CD4-positive, alpha-beta T cell treated with Interleukin-4 for 4 hours (primary cell): ENCODE results near the gene MAPK8IP2.
A peak's percentile ranks its signal among the peaks of the same experiment; 100 is the strongest.

Experiments used
- DNase-seq: peaks from one replicate; pipeline ENCODE4 v3.0.0-alpha.2; 2020

MAPK8IP2 gene

DNA sequence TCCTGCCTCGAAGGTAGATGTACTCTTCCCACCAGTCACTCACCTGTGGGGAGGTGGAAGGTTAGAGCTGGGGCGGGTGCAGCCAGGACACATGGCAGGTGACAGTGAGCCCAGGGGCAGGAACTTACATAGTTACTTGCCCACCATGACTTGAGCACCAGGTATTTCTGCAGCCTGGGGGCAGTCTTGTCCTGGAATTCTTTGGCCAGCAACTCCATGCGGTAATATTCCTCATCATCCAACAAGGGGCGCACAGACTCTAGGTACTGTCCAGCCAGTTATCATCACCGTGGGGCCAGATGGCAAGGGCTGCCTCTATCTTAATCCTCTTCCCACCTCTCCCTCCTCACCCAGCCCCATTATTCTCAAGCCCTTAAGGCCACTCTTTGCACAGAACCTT is 24.5 kb upstream of the MAPK8IP2 start:
- DNase-seq = no peak

DNA sequence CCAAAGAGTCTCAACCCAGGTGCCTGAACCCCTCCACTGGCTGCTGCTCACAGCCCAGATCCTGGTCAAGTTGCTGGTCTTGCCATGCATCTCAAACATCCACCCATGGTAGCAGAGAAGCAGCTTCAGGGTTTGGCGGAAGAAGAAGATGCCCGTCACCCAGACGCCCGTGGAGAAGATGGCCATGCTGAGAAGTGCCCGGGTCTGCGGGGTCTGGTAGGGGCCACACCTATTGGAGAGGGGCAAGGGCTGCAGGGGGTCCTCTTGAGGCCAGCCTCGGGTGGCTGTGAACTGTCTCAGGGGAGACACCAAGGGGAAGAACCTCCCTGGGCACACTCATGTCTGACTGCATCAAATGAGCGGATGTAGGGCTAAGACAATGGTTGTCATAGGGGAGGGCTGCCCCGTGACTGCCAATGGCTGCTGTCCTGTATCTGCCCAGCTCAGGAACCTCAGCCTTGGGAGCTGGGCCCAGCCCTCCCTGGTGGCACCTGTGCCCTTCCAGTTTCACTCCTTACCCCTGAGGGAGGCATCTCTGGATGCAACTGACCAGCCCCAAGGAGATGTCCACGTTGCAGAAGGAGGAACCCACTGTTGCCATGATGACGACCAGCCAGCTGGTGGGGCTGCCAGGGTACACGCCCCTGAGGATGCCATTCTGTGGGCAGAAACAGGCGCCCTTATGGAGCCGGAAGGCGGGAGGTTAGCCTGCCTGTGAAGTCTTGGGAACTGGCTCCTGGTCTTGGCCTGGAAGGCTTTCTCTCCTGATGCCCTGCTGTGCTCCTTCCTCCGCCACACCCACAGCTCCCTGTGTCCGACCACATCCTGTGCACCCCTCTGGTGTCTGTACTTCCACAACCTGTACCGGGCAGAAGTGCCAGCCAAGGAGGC is 23.5 kb upstream of the MAPK8IP2 start:
- no peak for DNase-seq

DNA sequence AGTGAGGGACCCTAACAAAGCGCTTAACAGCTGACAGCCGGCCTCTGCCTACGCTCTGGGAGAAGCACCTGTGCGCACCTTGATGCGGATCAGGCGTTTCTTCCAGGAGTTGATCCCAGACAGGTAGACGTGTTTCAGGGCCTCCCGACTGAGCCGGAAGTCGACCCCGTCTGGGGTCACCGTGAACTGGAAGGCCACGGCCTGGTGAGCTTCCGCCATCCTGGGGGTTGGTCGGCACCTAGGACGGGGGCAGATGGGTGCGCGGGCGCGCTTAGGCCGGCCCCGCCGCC is 23.0 kb upstream of the MAPK8IP2 start:
- no peak for DNase-seq

DNA sequence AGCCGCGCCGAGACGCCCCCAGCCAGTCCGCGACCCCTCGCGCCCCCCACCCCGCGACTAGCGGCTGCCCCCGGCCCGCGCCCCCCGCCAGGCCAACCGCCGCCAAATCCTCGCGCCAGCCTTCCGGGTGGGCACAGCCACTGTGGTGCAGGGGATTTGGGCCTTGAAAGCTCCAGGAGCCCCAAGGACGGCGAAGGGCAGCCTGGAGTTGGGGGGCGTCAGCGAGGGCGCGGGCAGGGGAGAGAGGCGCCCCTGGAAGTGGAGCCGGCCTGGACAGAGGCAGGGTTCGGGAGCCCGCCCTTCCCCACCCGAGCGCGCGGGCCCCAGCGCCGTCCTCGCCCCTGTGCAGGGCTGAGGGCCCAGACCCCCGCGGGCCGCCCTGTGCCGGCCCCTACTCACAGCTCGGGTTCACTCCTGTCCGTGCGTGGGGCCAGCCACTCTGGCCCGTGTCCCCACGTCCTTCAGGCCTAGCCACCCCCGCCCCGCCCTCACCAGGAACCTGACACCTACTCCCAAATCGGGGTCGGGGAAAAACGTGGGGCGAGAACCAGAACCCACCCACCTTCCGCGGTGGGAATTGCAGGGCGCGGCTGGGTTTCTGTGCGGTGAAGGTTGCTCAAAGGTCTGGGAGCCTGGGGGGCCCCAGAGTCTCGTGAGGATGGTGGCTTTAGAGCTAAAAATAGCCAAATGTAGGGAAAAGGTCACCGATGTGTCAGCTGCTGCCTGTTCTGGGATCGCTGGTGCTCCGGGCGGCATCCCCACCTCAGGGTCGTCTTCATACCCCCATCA is 22.4 kb upstream of the MAPK8IP2 start, which contains the start of gene CPT1B:
TSS of gene CPT1B (minus strand) at position 441 of the 789 bp plus-strand sequence. CDS start 512 bp downstream, outside the sequence.
- DNase-seq = no peak

DNA sequence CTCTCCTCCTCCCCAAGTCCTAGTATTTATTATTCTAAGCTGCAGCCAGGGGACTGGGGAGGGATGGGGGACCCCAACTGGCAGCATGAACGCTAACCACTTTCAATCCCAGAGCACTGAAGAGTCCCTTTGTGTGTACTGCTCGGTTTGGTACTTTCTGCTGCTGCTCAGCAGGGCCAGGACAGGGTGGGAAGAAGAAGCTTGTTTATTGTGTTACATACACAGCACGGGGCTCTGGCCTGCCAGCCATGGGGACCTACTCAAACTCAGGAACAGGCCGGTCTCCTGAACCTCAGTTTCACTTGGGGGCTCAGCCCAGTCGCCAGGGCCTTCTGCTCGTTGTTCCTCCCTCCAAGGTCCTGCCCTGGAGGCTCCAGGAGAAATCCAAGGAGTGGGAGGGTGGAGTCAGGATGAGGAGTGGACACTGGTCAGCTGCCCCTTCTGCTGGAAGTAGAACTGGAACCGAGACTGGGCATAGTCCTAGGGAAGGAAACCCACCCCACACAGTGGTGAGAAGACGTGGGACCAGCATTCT is 21.8 kb upstream of the MAPK8IP2 start:
- DNase-seq = no peak

DNA sequence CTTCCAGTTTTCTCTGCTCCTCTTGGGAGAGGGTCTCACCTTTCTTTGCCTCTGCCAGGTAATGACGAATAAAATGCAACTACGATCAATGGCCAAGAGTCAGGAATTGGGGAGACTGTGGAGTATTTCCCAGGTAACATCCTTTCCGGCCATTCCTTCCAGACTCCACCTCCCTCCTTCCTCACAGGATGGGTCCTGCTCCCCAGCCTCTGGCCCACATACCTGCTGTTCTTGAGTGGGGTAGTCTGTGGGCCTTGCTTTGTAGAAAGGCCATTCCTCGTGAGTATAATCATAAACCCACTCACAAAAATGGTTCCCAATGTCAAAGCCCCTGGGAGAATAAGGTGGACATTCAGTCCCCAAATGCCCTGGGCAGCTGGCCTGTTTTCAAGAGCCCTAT is 20.8 kb upstream of the MAPK8IP2 start:
- no peak for DNase-seq

DNA sequence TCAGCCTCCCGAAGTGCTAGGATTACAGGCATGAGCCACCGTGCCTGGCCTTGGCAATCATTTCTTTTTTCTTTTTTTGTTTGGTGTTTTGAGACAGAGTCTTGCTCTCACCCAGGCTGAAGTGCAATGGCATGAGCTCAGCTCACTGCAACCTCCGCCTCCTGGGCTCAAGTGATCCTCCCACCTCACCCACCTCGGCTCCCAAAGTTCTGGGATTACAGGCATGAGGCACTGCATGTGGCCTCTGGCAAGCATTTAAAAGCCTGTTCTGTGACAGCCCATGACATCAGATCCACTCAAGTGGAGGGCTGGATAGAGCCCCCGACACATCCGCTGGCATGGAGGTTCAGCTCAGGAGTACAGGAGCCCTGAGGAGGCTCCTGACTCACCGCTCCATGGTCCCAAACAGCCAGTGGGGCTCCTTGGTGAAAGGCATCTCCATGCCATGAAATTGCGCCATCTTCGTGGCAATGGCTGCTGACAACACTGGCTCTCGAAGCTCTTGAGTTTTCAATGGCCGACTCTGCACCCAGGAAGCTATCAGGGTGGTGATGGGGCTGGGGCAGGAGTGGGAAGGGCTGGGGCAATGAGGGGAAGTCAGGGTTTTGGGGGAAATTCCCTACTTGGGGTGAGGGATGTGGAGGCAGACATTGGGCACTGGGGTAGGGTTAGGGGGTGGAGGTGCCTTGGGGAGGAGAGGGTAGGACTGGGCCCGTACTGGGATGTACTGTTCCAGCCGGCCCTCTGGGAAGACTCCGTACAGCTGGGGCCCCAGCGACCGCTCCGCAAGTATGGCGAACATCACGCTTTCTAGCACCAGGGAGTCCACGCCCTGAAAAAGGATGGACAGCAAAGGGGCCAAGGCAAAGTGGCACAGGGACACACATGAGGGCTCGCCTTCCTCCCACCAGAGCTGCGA is 19.3 kb upstream of the MAPK8IP2 start:
- no peak for DNase-seq

DNA sequence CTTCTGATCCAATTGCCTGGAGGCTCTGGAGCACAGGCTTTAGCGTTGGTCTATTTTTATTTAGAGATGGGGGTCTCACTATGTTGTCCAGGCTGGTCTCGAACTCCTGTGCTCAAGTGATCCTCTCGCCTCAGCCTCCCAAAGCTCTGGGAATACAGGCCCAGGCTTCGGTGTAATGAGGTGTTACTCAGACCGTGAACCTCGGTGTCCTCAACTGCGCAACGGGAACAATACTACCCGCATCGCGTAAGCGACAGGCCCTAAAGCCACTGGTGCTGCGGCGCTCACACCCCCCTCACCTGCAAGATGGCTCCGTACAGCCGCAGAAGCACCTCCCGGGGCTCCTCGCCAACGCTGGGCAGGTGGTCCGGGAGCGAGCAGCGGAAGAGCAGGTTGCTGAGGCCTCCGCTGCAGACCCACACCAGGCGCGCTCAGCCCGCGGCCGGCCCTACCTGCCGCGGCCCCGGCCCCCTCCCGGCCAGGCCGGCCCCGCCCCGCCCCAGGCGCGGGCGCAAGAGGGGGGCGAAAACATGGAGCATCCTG is 18.6 kb upstream of the MAPK8IP2 start:
- DNase-seq = peak; percentile 29

DNA sequence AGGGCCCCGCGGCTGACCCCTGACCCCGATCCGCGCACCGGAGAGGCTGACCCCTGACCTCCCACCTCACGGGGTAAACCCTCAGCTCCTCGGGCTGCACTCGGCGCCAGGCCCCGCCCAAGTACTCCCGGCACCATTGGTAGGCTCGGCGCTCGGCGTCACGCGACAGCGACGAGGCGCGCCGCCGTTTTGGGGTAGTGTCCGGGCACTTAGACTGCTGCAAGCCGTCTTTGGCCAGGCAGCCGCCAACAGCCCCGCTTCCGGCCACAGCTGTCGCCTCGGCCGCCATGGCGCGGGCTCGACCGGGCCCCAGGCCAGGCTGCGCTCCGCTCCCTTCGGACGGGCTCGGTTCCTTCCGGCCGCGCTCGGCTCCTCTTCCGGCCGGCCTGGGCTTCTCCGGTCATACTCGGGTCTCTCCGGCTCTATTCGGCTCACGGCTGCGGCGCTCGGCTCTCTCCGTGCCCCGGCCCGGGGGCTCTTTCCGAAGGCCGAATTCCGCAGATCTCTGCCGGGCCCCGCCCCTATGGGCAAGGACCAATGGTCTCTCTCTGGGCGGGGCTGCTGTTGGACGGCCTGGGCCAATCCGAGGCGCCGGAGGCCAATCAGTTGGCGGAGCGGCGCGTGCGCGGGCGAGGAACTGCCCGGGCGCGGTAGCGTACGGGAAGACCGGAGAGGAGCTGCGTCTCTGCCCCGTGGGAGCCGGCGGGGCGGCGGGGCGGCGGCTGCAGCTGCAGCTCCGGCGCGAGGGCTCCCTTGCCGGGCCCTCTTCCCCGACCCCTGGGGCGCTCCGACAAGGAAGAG is 17.9 kb upstream of the MAPK8IP2 start, which contains the start of gene CHKB:
TSS of gene CHKB (minus strand) at position 357 of the 801 bp plus-strand sequence. CDS start at position 289, 68 bp downstream.
- peak; percentile 97 for DNase-seq

DNA sequence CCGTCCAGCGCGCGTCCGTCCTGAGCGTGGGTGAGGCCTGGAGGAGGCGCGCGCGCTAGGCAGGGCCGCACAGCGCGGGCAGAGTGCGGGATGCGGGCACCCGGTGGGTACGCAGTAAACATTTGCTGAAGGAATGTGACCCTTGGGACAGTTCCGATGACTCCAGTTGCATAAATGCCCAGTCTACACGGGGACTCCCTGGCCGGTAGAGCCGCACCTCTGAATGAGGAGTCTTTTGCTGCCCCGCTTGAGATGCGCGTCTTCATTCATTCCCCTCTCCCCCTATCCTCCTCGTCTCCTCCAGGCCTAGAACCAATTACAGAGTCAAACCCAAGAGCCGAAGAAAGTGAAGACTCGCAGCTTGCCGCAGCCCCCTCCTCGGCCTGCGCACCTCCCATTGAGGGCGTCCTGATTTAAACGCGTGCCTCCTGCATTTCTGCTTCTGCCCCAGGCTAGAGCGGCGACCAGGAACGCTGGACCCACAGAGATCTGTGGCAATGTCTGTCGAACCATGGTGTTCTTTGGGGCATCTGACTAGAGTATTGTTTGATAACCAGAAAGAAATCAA is 17.2 kb upstream of the MAPK8IP2 start:
- no peak for DNase-seq

DNA sequence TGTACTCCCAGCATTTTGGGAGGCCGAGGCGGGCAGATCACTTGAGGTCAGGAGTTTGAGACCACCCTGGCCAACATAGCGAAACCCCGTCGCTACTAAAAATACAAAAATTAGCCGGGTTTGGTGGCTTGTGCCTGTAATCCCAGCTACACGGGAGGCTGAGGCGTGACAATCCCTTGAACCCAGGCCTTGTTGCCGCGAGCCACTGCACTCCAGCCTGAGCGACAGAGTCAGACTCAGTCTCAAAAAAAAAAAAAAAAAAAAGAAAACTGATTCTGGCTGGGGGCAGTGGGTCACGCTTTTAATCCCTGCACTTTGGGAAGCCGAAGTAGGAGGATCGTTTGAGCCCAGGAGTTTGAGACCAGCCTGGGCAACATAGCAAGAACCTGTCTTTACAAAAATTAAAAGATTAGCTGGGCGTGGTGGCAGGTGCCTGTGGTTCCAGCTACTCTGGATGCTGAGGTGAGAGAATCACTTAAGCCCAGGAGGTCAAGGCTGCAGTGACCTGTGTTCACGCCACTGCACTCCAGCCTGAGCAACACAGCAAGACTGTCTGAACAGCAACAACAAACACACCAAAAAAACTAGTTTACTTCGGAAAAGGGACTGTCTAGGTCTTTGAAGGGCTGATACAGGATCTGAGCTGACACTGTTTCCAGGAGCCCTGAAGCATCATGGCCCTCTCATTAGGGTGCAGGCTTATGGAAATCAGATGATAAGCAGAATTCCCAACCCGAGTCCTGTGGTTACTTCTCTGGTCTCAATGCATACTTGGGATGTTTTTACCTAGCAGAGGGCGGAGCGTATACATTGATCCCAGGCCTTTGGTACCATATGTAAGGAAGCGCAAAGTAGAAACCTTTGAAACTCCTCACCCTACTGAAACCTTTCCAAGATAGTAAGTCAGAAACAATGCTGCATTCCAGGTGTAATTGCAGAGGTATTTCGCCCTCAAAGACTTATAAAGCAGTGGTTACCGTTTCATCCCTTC is 16.2 kb upstream of the MAPK8IP2 start:
- no peak for DNase-seq

DNA sequence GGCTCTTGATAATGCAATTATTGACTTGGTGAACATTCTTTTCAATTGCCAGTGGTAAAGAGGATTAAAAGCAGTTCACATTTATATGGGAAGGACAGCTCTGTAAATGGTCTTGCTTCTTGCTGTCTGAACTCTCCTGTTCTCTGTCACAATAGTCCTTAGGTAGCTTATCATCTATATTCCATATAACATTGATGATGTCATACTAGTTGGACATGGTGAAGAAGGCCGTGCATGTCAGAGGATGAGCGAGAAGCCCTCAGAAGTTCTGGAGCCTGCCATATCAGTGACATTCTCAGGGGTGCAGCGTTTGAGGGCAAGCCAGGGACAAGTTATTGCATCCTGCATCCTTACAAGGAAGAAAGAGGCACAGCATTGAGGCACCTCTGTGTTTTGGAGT is 15.4 kb upstream of the MAPK8IP2 start:
- DNase-seq = no peak

DNA sequence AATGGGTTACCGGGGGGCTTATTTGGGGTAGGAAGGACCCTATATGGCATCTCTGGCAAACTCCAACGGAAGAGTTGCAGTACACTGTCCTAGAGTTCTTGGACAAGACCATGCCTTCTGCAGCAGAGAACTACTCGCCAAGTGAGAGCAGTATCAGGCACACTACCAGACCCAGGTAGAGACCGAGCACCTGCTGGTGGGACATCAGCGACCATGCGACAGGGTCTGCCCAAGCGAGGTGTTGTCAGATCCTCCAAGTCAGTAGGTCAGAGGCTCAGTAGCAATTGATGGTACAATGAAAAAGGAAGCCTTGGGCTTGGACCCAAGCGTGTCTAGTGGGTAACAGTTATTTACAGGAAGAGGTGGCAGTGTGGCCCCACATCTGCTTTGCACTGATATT is 14.8 kb upstream of the MAPK8IP2 start:
- no peak for DNase-seq

DNA sequence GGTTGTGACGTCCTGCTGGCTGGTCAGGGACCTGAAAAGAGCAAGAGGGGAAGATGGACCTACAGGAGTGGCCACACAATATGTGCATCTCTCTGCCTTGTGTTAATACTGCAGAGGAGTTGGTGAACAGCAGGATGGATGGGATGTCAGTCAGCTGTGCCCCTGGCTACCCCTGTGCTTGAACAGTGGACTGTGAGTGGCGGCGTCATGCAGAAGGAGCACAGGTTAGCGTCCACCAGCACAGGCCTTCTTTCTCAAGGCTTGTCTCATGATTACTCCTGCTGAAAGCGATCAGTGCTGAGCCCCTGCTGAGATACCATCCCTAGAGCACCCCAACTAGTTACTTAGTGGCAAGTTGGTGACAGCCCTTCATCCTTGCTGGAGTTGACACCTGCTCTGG is 14.2 kb upstream of the MAPK8IP2 start:
- no peak for DNase-seq

DNA sequence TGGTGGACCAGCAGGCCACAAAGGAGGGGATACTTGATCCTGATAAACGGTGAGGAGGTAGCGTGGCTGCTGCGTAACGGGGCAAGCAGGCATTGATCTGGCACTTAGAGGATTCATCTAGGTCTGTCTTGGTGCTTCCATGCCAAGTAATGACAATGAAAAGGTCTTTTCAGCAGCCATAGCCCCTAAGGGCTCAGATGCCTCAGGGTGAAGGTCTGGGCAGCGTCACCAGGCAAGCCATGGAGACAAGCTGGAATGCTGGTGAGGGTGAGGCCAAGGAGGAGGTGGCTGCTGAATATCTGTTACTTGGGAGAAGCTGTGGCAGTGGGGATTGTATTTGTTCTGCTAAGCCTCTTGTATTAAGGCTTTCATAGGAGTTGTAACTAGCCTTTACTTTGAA is 13.2 kb upstream of the MAPK8IP2 start:
- DNase-seq = no peak

DNA sequence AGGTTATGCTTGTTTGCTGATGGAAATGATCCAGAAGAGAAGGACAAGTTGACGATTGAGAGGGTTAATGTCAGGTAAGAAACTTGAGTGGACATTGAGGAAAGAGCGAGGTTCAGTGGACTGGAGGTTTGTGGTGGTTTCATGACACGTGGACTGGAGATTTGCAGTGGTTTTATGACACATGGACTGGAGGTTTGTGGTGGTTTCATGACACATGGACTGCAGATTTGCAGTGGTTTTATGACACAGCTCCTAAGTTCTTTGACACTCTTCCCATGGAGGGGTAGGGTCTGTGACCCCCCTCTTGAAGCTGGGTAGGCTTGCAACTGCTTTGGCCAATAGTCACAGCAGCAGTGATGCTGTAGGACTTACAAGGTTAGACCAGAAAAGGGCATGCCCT is 5.4 kb upstream of the MAPK8IP2 start:
- DNase-seq = no peak

DNA sequence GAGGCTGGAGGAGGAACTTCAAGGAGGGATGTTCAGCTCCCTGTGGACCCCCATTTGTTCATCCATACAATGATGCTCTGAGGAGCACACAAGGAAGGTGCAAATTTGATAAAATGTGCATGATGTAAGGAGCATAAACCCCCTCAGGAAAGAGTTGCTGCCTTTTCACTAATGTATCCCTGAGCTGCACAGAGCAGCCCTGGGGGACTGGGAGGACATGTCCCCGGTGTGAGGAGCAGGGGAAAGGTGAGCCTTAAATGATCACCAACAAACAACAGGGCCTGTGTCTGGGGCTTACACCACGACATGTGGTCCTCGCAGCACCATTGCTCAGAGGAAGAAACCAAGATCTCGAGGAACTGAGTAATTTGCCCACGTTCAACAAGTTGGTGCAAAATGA is 3.5 kb upstream of the MAPK8IP2 start:
- no peak for DNase-seq

DNA sequence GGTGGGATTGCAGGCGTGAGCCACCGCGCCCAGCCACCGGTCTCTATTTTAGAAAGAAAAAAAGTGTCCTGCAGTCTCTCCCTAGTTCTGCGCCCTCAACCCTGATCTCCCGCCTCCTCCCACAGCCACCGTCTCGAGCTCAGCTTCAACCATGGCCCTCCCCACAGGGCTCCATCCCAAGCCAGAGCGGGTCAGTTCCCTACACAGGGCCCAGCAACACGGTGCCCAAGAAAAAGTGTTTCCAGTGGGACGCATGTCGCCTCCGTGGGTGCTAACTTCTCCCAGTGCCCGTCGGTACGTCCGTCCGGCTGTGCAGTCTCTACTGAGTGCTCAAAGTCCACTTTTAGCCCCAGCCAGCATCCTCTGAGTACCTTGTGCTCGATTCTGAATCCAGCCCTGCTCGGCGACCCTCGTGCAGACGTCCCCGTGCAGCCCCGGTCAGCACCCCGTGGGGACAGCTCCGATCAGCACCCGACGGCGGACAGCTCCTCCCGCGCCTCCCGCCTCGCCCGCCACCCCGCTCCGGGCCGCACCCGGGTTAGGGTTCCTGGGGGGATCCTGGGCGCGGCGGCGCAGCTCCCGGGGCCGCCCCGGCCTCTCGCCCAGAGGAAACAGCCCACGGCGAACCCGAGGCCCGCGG is 657 bp upstream of the MAPK8IP2 start:
- DNase-seq = peak; percentile 38

DNA sequence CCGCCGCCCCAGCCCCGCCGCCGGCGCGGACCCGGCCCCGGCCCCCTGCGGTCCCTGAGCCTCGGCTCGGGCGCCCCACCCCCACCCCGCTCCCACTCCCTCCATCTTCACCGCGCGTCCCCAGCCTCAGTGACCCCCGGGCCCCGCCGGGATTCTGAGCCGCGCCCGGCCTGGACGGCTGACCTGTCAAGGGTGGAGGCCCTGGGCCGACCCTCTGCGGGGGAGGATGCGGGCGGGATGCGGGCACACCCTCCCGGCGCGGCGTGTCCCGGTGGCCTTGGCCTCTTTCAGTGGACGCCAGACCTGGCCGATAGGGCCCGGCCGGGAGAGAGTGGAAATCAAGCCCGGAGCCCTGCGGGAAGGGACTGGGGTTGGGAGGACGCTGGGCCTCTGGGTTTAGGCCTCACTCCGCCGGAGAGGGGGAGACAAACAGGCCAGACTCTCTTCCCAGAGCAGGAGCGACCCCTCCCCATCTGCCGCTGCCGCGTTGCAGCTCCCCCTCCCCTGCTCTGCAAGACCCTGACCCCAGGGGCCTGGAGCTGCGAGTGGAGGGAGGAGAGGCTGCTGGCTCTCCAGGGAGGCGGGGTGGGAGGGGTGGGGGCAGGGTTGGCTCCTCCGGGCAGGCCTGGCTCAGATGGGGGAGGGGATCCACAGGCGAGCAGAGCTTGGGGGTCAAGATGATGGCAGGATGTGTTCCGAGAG is 525 bp downstream of the MAPK8IP2 start:
- no peak for DNase-seq
